GM19240 (cell line): ENCODE measurements around the gene LDAF1.
"Not testable (repeated sequence)": the region's sequence is repeated elsewhere in the genome, so short reads cannot be mapped to it uniquely, and the experiment has no call there.

Experiments used
- DNase-seq: peaks from one replicate; pipeline ENCODE4 v3.0.0; 2011; ENCODE audit warnings: low spot score; ENCODE audit not compliant: insufficient read length

LDAF1 gene

GRCh38 chr16:21158208-21159110, at the start of gene LDAF1:
Gene LDAF1 (plus strand): TSS chr16:21158674. CDS start chr16:21161183, 2,509 bp downstream.
- peak; percentile 91 for DNase-seq

GRCh38 chr16:21115551-21115950, 42.9 kb upstream of the LDAF1 start:
- not testable (repeated sequence) for DNase-seq

DNA sequence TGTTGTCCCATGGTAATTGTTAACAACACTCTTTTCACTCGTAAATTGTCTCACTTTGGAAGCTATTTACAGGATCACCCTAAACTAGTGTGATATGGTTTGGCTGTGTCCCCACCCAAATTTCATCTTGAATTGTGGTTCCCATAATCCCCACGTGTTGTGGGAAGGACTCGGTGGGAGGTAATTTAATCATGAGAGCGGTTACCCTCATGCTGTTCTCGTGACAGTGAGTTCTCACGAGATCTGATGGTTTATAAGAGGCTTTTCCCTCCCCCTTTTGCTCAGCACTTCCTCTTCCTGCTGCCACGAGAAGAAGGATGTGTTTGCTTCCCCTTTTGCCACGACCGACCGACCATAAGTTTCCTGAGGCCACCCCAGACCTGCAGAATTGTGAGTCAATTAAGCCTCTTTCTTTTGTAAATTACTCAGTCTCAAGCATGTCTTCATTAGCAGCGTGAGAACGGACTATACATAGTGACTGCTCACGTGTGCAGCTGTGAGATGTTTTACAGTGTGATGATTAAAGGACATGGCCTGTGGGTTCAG, 42.3 kb upstream of the LDAF1 start:
- DNase-seq: no peak

DNA sequence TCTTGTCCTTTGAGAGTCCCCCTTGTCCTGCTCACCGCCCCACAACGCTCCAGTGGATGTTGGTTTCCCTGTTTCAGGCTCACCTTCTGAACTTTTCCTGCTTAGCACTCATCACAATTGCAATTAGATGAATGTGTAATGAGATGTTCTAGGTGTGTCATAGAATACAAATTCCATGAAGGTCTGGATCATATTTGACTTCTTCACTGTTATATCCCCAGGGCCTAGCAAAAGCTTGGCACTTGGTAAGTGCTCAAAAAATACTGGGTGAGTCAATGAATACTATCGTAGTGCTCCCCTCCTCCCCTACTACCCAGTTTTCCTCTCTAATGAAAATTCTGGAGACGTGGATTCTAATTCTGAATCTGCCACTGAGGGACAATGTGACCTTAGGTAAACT, 40.9 kb upstream of the LDAF1 start:
- DNase-seq: no peak

GRCh38 chr16:21120976-21121520, 37.4 kb upstream of the LDAF1 start:
- DNase-seq: no peak

GRCh38 chr16:21125191-21125590, 33.3 kb upstream of the LDAF1 start:
- no peak for DNase-seq

- no peak for DNase-seq
Observed at GRCh38 chr16:21126518-21126917, 32.0 kb upstream of the LDAF1 start.

GRCh38 chr16:21128991-21129390, 29.5 kb upstream of the LDAF1 start:
- DNase-seq: no peak

DNA sequence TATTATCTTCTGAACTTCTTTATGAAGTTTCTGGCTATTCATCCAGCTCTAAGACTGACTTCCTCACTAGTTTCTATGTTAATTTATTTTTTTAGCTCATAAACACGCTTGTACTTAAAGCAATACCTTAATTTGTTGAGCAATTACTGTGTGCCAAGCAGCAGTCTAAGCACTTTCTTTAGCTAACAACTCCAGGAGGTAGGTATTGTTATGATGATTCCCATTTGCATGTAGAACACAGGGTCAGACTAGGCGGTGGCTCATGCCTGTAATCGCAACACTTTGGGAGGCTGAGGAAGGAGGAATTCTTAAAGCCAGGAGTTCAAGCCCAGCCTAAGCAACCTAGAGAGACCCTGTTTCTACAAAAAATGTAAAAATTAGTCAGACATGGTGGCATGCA, 27.7 kb upstream of the LDAF1 start:
- DNase-seq: no peak

DNA sequence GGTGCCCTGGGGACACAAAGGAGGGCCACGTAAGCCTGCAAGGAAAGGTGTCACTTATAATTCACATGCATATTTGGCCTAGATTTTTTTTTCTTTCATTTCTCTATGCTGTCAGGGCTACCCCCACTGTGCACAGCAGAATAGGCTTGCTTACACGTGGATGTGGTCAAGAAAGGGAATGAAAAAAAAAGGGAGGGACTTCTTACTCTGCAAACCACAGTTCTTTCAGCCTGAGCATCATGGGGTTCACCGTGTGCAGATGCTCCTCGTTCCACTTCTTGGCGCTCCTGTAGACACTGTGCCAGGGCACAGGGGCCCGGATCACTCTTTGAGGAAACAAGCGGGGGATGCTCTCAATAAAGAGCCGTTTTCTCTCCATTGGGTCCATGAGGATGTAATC, 24.4 kb upstream of the LDAF1 start:
- no peak for DNase-seq

DNA sequence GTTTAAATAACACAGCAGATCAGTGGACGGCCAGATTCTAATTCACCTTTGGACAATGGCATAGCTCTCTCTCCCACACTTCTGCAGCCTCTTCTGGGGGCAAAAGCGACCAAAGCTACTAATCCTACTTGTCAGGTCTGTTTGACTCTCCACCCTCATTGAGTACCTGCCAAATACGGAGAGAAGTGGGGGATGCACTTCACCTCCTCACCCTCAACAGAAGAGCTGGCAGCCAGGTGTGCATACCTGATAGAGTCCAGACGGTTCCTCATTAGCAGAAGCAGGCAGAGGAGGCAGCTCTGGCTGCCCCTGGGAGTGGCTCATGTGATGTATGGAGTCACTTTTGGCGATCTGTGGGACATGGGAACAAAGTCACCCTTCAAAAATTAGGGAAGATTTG, 12.7 kb upstream of the LDAF1 start:
- DNase-seq: no peak

DNA sequence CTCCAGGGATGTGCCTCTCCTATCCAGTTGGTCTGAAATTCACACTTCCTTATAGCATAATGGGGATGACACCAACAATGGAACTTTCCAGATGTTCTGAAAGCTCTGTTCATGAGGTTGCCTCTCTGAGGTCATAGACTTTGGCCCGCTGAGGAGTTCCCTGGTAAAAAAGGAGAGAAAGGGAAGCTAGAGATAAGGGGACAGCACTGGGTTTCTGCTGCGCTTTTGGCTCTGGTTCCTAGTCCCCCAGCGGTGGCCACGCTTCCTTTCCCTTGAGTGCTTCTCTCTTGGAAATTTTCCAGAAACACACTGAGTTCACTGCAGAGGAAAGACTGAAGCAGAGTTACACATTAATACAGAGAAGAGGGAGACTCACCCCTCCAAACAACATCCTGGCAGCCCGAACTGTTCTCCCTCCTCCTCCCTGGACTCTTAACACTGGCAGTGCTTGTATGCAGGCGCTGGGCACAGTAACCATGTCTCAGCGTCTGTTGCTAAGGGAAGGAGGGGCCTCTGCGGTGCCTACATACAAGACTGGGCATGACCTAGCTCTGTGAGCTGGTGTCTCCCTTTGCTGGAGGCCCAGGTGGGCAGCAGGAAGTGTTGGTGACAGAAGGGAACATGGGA, 8.0 kb upstream of the LDAF1 start, which contains the start of gene DNAH3:
DNAH3 (minus strand) TSS at position 472 of the 627 bp plus-strand sequence. CDS start 527 bp downstream, outside the sequence.
- no peak for DNase-seq

DNA sequence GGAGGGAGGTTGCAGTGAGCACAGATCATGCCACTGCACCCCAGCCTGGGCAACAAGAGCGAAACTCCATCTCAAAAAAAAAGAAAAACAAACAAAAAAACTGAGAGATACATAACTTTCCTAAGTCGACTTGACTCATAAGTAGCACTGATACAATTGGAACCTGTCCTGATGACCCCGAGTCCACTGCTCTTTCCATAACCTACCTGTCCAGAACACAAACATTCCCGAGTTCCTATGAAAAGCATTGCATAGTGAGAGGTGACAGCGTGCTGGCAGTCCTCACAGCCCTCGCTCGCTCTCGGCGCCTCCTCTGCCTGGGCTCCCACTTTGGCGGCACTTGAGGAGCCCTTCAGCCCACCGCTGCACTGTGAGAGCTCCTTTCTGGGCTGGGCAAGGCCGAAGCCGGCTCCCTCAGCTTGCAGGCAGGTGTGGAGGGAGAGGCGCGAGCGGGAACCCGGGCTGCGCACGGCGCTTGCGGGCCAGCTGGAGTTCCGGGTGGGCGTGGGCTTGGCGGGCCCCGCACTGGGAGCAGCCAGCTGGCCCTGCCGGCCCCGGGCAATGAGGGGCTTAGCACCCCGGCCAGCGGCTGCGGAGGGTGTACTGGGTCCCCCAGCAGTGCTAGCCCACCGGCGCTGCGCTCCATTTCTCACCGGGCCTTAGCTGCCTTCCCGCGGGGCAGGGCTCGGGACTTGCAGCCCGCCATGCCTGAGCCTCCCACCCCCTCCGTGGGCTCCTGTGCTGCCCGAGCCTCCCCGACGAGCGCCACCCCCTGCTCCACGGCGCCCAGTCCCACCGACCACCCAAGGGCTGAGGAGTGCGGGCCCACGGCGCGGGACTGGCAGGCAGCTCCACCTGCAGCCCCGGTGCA, 6.1 kb upstream of the LDAF1 start:
- DNase-seq: not testable (repeated sequence)

DNA sequence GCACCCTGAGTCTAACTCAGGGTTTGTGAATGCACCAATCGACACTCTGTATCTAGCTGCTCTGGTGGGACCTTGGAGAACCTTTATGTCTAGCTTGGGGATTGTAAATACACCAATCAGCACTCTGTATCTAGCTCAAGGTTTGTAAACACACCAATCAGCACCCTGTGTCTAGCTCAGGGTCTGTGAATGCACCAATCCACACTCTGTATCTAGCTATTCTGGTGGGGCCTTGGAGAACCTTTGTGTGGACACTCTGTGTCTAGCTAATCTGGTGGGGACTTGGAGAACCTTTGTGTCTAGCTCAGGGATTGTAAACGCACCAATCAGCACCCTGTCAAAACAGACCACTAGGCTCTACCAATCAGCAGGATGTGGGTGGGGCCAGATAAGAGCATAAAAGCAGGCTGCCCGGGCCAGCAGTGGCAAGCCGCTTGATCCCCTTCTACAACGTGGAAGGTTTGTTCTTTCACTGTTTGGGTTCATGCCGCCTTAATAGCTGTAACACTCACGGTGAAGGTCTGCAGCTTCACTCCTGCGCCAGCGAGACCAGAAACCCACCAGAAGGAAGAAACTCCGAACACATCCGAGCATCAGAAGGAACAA, 5.2 kb upstream of the LDAF1 start:
- DNase-seq: not testable (repeated sequence)

DNA sequence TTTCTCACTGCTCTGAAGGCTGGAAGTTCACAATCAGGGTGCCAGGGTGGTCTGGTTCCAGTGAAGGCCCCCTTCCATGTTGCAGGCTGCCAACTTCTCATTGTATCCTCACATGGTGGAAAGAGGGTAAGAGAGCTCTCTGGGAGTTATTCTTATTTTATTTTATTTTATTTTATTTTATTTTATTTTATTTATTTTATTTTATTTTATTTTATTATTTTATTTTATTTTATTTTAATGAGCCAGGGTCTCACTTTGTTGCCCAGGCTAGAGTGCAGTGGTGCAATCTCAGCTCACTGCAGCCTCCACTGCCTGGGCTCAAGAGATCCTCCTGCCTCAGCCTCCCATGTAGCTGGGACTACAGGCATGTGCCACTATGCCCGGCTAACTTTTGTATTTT, 2.5 kb upstream of the LDAF1 start:
- DNase-seq: not testable (repeated sequence)

DNA sequence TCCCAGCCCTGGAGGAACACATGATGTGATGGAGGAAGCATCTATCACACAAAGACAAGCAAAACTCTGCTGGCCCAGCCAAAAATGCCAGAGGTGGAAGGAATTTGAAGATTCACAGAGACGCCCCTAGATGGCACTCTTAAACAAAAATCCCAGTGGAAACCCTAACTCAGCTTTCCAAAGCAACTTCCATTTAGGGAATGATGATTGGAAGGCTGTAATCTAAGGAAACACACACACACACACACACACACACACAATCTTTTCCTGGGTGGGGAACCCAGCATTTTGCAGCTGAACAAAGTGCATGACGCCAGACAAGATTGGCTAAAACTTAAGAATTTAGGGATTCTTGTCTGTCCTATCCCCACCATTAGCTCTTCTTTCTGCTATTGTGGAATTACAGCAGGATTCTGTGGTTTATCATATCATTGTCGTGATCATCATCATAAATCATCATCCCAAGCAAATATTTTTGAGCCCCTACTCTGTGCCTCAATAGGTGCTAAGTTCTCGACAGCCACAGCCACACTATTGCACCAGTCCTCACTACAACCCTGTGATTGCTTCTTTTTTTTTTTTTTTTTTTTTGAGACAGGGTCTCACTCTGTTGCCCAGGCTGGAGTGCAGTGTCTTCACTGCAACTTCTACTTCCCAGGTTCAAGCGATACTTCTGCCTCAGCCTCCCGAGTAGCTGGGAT, 1.6 kb upstream of the LDAF1 start:
- DNase-seq: peak; percentile 24

- DNase-seq: no peak
Observed at GRCh38 chr16:21157632-21158031, 842 bp upstream of the LDAF1 start.

DNA sequence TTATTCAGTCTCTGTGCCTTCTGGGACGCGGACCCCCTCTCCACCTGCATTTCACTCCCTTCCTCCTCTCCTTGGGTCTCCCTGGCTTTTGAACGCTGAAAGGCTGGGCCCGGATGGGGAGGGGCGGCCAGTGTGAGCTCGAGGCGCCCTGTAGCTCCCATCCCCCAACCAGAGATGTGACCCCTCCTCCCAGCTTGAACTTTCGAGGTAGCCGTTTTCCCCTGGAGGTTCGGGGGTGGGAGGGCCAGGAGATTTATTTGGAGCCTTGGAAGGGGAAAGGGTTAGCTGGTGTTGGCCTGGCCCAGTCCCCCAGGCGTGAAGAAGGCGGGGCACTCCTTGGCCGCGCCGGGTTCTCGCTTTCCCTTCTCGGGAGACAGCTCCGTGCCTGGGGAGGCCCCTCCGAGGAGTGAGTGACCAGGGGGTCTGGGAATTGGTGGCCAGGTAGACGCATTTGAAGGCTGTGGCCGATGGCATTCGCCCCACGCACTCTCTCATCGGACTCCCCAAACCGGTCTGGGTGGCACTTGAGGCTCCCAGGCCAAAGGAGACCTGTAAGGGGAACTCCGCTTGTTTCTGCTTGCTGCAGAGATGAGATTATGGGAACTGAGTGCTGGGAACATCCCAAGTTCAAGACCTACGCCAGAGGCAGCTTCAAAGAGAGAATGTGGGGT, 942 bp downstream of the LDAF1 start:
- DNase-seq: no peak

GRCh38 chr16:21160276-21160675, 1.8 kb downstream of the LDAF1 start:
- no peak for DNase-seq
